Measurements from ENCODE around the gene CAMK2N1. TPM values are rescaled to one million over a fixed set of nuclear protein-coding genes. Genes with fewer than 3 reads are reported as not detected.

CAMK2N1 gene
- total RNA-seq, 1 donor from 2014 or later = 27.4 TPM

DNA sequence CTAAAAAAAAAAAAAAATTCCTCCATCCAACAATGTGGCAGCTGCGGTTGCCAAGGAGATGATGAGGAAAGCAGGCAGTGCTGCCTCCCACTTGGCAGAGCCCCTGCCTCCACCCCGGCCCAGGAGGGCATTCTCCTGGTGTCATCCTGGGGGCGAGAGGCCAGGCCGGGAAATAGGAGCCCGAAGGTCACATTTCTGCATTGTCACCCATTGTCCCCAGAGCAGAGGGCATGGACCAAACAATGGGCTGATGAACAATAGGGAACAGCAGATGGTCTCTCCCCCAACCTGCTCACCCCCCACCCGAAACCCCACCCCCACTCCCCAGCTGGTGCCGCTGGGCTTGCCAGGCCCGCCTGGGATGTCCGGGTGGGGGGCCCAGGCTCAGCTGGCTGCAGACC lies 37.3 kb downstream of the CAMK2N1 start:
- ATAC-seq (no peak), DNase-seq (ENCODE audit: low spot score) (no peak)

DNA sequence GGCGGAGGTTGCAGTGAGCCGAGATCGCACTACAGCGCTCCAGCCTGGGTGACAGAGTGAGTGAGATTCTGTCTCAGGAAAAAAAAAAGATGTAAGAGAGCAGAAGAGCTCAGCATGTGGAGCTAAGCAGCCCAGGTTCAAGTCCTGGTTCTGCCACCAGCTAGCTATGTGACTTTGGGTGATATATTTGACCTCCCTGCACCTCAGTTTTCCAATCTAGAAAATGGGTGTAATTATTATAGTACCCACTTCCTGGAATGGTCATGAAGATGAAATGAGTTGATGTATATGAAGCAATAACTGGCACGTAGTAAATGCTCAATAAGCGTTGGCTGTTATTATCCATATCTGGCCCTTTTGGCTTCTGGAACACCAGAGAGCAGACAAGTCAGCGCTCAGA lies 38.2 kb downstream of the CAMK2N1 start:
- DNase-seq (ENCODE audit: low spot score) (no peak), ATAC-seq (no peak)

DNA sequence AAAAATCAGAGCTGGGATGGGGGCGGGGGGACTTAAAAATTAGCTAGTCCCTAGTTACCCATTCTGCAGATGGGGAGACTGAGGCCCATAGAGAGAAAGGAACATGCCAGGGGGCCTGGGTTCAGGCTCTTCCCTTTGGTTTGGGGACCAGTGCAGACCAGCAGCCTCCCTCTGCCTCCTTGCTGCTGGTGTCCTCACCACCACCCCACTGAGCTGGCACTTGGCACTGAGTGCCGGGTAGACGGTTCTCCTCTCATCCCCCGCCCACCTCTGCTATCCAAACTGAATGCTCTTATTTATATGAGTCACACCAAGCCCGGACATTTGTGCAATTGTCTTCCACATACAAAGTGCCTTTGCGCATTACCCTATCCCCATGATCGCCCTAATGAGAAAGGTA lies 39.2 kb downstream of the CAMK2N1 start:
- no peak for ATAC-seq
- DNase-seq (ENCODE audit: low spot score) = no peak

DNA sequence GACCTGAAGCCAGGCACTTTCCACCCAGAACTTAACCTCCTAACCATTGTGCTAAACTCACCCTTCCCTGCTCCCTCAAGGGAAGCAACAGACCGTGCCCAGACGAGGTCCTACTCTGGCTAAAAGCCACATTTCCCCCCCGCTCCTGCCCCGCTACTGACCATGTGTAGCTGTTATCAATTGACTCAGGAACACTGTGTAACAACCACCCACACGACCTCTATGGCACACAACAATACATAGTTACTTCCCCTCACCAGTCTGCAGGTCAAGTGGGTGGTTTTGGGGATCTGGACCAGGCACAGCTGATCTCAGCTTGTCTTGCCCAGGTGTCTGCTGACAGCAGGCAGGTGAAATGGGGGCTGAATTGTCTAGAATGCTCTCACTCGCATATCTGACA lies 40.1 kb downstream of the CAMK2N1 start:
- ATAC-seq (no peak), DNase-seq (ENCODE audit: low spot score) (no peak)

DNA sequence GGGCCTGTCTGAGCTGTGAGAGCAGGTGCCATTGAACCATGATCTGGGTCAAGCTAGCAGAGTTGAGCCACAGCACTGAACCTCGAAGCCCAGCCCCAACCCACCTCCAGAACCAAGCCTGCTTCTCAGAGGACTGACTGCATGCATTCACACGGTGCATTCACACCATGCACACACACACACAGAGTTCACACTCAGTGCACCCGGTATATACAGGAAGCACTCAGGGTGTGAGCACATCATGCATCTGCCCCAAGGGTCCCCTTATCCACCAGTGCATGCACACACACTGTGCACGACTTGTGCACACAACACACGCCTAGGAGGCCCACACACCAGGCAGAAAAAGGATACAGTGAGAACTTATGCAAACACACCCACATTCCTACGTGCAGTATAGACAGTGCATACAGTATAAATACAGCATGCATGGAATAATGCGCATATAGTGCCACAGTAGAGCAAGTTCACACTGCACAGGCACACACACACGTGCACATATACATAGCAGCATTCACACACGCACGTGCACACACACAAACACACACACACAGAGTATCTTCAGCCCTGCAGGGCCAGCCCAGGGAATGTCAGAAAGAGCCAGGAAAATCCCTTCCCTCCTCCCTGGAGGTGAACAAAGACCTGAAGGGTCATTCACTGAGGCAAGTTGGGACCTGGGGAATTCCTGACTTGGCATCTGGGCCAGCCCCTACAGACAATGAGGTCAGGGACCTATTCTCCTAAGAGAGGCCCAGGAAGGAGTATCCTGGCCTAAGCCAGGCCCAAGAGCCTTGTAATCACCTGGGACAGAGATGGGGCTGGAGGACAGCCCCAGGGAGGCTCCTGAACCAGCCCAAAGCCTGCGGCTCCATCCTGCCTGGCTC lies 42.1 kb downstream of the CAMK2N1 start:
- ATAC-seq (no peak), DNase-seq (ENCODE audit: low spot score) (no peak)

DNA sequence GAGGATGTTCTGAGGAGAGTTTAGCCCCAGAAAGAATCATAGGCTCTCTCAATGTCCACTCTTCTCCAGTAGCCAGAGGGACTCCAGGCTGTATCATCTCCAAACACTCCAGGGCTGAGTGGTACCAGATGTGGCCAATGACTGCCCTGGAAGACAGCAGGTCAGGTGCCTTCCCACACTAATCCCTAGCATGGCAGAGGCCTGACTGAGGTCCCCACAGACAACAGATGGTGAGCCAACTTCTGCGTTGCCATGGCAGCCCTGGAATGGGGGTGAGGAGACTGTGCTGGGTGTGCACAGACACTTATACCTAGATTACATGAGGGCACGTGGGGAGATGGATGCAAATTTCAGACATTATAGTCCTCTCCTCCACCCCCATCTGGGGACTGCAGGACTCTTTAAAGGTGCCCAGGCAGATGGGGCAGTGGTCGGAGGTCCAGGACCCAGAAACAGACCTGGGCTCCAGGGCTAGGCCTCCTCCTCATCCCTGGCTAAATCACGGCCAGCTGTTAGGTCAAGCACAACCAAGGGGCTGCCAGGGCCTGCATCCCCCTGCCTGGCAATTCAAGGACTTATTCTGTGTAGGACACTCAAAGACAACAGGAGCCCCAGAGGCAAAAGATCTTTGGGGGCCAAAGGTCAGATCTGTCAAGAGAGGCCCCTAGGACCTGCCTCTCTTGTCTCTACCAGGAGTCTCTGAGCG lies 42.9 kb downstream of the CAMK2N1 start:
- DNase-seq (ENCODE audit: low spot score) = no peak

DNA sequence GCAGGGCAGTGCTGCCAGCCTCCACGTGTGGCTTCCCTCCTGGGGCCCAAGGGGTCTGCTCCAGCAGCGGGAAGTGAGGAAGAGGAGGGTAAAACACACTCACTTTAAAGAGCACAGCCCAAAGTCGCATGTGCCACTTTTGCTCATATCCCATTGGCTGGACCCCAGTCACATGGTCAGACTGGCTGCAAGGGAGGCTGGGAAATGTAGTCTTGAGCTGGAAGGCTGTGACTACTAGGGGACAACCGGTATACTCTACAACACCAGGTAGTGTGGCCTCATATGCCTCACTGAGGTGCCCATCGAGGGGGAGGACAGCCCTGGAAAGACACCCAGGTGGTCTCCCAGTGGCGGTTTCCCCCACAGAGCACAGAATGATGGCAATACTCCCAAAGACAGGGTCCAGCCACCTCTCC lies 45.2 kb downstream of the CAMK2N1 start:
- ATAC-seq (peak; percentile 97), DNase-seq (ENCODE audit: low spot score) (peak; percentile 64)

More for the DNA sequence above, 42.9 kb downstream of the CAMK2N1 start:
- no peak for ATAC-seq

DNA sequence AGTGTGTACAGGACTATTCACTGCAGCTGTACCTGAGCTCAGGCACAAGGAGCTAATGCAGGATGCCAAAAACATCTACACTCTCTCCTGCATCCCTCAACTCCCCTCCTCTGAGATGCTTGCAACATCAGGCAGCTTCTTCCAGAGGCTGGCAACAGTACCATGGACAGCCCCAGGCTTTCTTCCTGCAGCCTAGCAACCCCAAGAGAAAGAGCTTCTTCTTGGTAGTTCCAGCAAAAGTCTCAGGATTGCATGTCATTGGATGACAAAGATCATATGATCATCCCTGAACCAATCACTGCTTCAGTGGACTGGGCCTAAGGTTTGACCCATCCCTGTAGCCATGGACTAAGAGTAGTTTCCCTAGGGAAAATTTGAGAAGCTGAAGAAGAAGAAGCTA lies 46.7 kb downstream of the CAMK2N1 start:
- DNase-seq (ENCODE audit: low spot score) = no peak
- no peak for ATAC-seq

DNA sequence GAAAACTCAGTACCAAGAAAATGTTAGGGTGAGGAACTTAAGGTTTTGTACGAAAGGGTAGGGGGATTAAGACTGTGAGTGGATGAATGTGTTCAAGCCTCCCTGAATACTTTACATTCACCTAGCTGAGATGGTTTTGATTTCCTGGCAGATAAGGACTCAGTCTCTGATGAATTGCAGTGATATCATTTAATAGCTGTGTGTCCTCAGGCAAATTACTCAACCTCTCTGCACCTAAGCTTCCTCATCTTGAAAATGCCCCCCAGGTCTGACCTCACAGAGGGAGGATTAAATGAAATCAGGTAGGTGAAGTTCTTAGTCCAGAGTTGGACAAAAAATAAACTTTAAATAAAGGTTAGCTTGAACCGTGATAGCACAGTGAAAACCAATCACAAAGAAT lies 48.4 kb downstream of the CAMK2N1 start:
- ATAC-seq = no peak

DNA sequence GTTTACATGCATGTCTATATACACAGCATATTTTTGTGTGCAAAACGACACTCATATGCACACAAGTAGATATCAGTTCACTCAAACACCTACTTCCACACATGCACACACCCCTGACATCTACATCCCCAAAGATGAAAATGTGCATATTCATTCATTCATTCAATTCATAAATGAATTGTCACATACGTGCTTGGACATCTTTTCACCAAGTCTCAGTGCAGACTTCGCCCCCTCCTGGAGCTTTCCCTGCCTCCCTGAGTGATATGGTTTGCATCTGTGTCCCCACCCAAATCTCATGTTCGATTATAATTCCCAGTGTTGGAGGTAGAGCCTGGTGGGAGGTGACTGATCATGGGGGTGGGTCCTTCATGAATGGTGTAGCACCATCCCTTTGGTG lies 53.1 kb downstream of the CAMK2N1 start:
- no peak for DNase-seq (ENCODE audit: low spot score)
- ATAC-seq = no peak

More for the DNA sequence above, 48.4 kb downstream of the CAMK2N1 start:
- no peak for DNase-seq (ENCODE audit: low spot score)

Other genes starting within 250 kb of the CAMK2N1 start
- not detected for gene VWA5B1, start 195.3 kb downstream of the CAMK2N1 start, total RNA-seq
- gene MUL1, start 21.9 kb upstream of the CAMK2N1 start, total RNA-seq = 16.9 TPM
- gene FAM43B, start 66.4 kb upstream of the CAMK2N1 start, total RNA-seq = 0.35 TPM
- 29.7 TPM for gene CDA, start 102.9 kb upstream of the CAMK2N1 start, total RNA-seq
- 90.5 TPM for gene PINK1, start 147.2 kb upstream of the CAMK2N1 start, total RNA-seq
- gene DDOST, start 175.2 kb upstream of the CAMK2N1 start, total RNA-seq = 104 TPM
- gene KIF17, start 231.8 kb upstream of the CAMK2N1 start, total RNA-seq = 1.5 TPM
- 0.30 TPM for gene SH2D5, start 246.5 kb upstream of the CAMK2N1 start, total RNA-seq